ENCODE measurements around the gene CD7.
"Not testable (repeated sequence)": the region's sequence is repeated elsewhere in the genome, so short reads cannot be mapped to it uniquely, and the experiment has no call there.

CD7 gene

GRCh38 chr17:82348866-82349265 is 31.5 kb upstream of the CD7 start:
- CTCF ChIA-PET, result interaction anchor here (1.2 to 4.6 kb wide), 8 partner anchors 11 to 83 kb away, joined by 4 to 84 read pairs (median 18); partner anchors contain the start of gene HEXD
- no peak for TF ChIP-seq CTCF (IDR thresholded peaks at IDR 0.05; ENCODE audit: insufficient read depth, low read length, missing control alignments)
- no peak for DNase-seq (ENCODE audit: low read depth, low spot score)
- POLR2A ChIA-PET, result no interaction called here
- H3K4me3 ChIP-seq (ENCODE audit: low read depth, low read length), result no peak overlapping the region

GRCh38 chr17:82348434-82348833 is 31.0 kb upstream of the CD7 start:
- CTCF ChIA-PET, result interaction anchor here (2.0 to 4.6 kb wide), 5 partner anchors 10 to 79 kb away, joined by 6 to 84 read pairs (median 18); no protein-coding TSS in a partner anchor

GRCh38 chr17:82347994-82348393 is 30.6 kb upstream of the CD7 start:
- CTCF ChIA-PET; DNase-seq (ENCODE audit: low read depth, low spot score); H3K4me3 ChIP-seq (ENCODE audit: low read depth, low read length); POLR2A ChIA-PET: not testable (repeated sequence)

More at GRCh38 chr17:82348434-82348833, 31.0 kb upstream of the CD7 start:
- H3K4me3 ChIP-seq (ENCODE audit: low read depth, low read length), result no peak overlapping the region
- POLR2A ChIA-PET, result no interaction called here
- TF ChIP-seq CTCF (IDR thresholded peaks at IDR 0.05; ENCODE audit: insufficient read depth, low read length, missing control alignments), result no peak
- no peak for DNase-seq (ENCODE audit: low read depth, low spot score)

- no peak for DNase-seq (ENCODE audit: low read depth, low spot score)
- no peak for TF ChIP-seq CTCF (IDR thresholded peaks at IDR 0.05; ENCODE audit: insufficient read depth, low read length, missing control alignments)
- H3K4me3 ChIP-seq (ENCODE audit: low read depth, low read length), result no peak overlapping the region
- POLR2A ChIA-PET, result no interaction called here
- CTCF ChIA-PET, result interaction anchor here (0.9 to 1.3 kb wide), 3 partner anchors 27 to 72 kb away, joined by 3 read pairs; partner anchors contain the start of gene OGFOD3
Observed at GRCh38 chr17:82346342-82347300, 29.2 kb upstream of the CD7 start.

GRCh38 chr17:82345151-82345976 is 28.0 kb upstream of the CD7 start:
- ChIA-PET CTCF (interaction anchor here (1.2 to 1.6 kb wide), 4 partner anchors 12 to 71 kb away, joined by 3 to 4 read pairs (median 4); no protein-coding TSS in a partner anchor), POLR2A (no interaction called here)

More at GRCh38 chr17:82345151-82345976, 28.0 kb upstream of the CD7 start:
- no peak for TF ChIP-seq CTCF (IDR thresholded peaks at IDR 0.05; ENCODE audit: insufficient read depth, low read length, missing control alignments)
- no peak for DNase-seq (ENCODE audit: low read depth, low spot score)
- H3K4me3 ChIP-seq (ENCODE audit: low read depth, low read length), result no peak overlapping the region

Measured in AG04449 (cell line).